Left ventricle myocardium inferior (tissue), 1 donor: ENCODE results near the gene AMOTL2. TPM values are rescaled to one million over a fixed set of nuclear protein-coding genes. Genes with fewer than 3 reads are reported as not detected.

Experiments used
- DNase-seq: peaks from one replicate; pipeline ENCODE4 v3.0.0-alpha.2; 2020
- H3K27ac ChIP-seq: fragments of 200-600 bp; replicated peaks from 2 replicates; pipeline ENCODE4 v1.8.0; 2021
- H3K27me3 ChIP-seq: fragments of 200-600 bp; 2 replicates; pipeline ENCODE4 v1.8.0; 2021; ENCODE audit warnings: low read depth
- H3K36me3 ChIP-seq: fragments of 200-600 bp; 2 replicates; pipeline ENCODE4 v1.8.0; 2021
- H3K4me1 ChIP-seq: fragments of 200-600 bp; 2 replicates; pipeline ENCODE4 v1.8.0; 2021
- H3K4me3 ChIP-seq: fragments of 200-600 bp; 2 replicates; pipeline ENCODE4 v1.8.0; 2021; ENCODE audit warnings: mild to moderate bottlenecking, moderate library complexity
- H3K9me3 ChIP-seq: fragments of 200-600 bp; replicated peaks from 2 replicates; pipeline ENCODE4 v1.8.0; 2021
- CTCF ChIP-seq: fragments of 200-600 bp; IDR thresholded peaks from 2 replicates; pipeline ENCODE4 v1.8.0; 2021; ENCODE audit warnings: antibody characterized with exemption, mild to moderate bottlenecking, borderline replicate concordance
- intact Hi-C: fragments of 100-400 bp; cut with micrococcal nuclease; formaldehyde crosslinking; loops from one replicate; pipeline ENCODE4 v1.11.0; 2022
- total RNA-seq: library from RNA; stranded (reverse); fragmentation: NEBNext Ultra II Directional; extraction: Animal tissue kit (Norgen Biotek cat#: 25700); gene quantifications from one replicate; pipeline ENCODE4 v1.2.1, GENCODE V29; 2021
- donor health status: DM: no; HTN: yes; CAD: no; lungs with severe emphysema.

The AMOTL2 gene
- total RNA-seq, 1 donor from 2014 or later: 44.4 TPM

DNA sequence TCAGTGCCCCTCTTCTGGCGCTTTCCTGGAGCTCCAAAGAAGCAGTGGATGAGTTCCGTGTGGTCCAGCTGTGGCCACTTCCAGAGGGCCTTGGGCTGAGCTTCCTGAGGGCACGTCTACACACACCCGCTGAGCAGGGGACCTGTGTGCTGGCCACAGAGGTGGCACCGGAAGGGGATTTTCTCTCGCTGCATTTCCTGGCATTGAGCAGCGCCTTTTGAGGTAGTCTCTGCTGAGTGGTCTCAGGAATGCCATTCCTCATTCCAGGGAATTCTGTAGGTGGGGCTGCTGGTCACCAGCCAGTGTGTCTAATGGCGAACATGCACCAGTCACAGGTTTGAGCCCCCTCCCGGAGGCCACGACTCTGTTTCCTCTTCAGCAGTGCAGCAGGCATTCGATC is 48.1 kb downstream of the AMOTL2 start:
- H3K9me3 ChIP-seq: no peaks in the 10 kb centered on the region
- no peaks in the 10 kb centered on the region for H3K36me3 ChIP-seq
- no peak overlapping the region for H3K4me3 ChIP-seq
- H3K27me3 ChIP-seq: no peaks in the 10 kb centered on the region
- no peak for DNase-seq
- H3K4me1 ChIP-seq: peaks cover 39% of the 10 kb centered on the region
- TF ChIP-seq CTCF: no peak
- intact Hi-C loops: no loop called here
- peak overlapping the region; percentile 69 for H3K27ac ChIP-seq

GRCh38 chr3:134325706-134326105 is 48.5 kb downstream of the AMOTL2 start:
- no peak overlapping the region for H3K4me3 ChIP-seq
- H3K27ac ChIP-seq: peak overlapping the region; percentile 69
- DNase-seq: no peak
- intact Hi-C loops: no loop called here
- H3K4me1 ChIP-seq: peaks cover 34% of the 10 kb centered on the region
- H3K27me3 ChIP-seq: no peaks in the 10 kb centered on the region
- TF ChIP-seq CTCF: no peak
- no peaks in the 10 kb centered on the region for H3K36me3 ChIP-seq
- H3K9me3 ChIP-seq: no peaks in the 10 kb centered on the region

GRCh38 chr3:134325061-134325705 is 49.1 kb downstream of the AMOTL2 start:
- TF ChIP-seq CTCF: no peak
- H3K4me3 ChIP-seq: no peak overlapping the region
- peaks cover 32% of the 10 kb centered on the region for H3K4me1 ChIP-seq
- H3K27ac ChIP-seq: peak overlapping the region; percentile 69
- DNase-seq: no peak
- H3K27me3 ChIP-seq: no peaks in the 10 kb centered on the region
- H3K36me3 ChIP-seq: no peaks in the 10 kb centered on the region
- no peaks in the 10 kb centered on the region for H3K9me3 ChIP-seq
- intact Hi-C loops: no loop called here

GRCh38 chr3:134323966-134324962 is 50.0 kb downstream of the AMOTL2 start:
- Histone ChIP-seq H3K27me3 (no peaks in the 10 kb centered on the region), H3K27ac (no peak overlapping the region), H3K9me3 (no peaks in the 10 kb centered on the region), H3K36me3 (no peaks in the 10 kb centered on the region), H3K4me3 (no peak overlapping the region), H3K4me1 (peaks cover 32% of the 10 kb centered on the region)
- no peak for TF ChIP-seq CTCF
- intact Hi-C loops: no loop called here
- DNase-seq: no peak

- Histone ChIP-seq H3K4me1 (peaks cover 20% of the 10 kb centered on the region), H3K4me3 (no peak overlapping the region), H3K36me3 (no peaks in the 10 kb centered on the region), H3K9me3 (no peaks in the 10 kb centered on the region), H3K27me3 (no peaks in the 10 kb centered on the region), H3K27ac (no peak overlapping the region)
- TF ChIP-seq CTCF: no peak
- intact Hi-C loops: no loop called here
- DNase-seq: no peak
Measured at GRCh38 chr3:134322286-134322685, 52.0 kb downstream of the AMOTL2 start.
